Thyroid gland (tissue), 4 donors: ENCODE results near the gene EGLN2. TPM values are rescaled to one million over a fixed set of nuclear protein-coding genes. Genes with fewer than 3 reads are reported as not detected.

Source experiments
- DNase-seq, 2 donors: peaks; one replicate each; pipeline ENCODE4 v3.0.0-alpha.2; 2019
- H3K27ac ChIP-seq, 3 donors: fragments of 200-600 bp; sonication (generic); 1 replicate in 2 of 3; 2 replicates in 1 of 3; pipeline ENCODE4 v1.5.1; 2016 to 2019; ENCODE audit warnings: mild to moderate bottlenecking in 1 of 3, moderate library complexity in 1 of 3
- H3K27me3 ChIP-seq: fragments of 200-600 bp; sonication (generic); one replicate; pipeline ENCODE4 v1.5.1; 2019
- H3K36me3 ChIP-seq, 2 donors: fragments of 200-600 bp; sonication (generic); one replicate each; pipeline ENCODE4 v1.5.1; 2016 to 2019
- H3K4me1 ChIP-seq, 2 donors: fragments of 200-600 bp; sonication (generic); one replicate each; pipeline ENCODE4 v1.5.1; 2017 to 2019
- H3K4me3 ChIP-seq, 3 donors: fragments of 200-600 bp; sonication (generic); replicated peaks in 1 of 3; 1 replicate in 2 of 3; 2 replicates in 1 of 3; pipeline ENCODE4 v1.5.1; 2016; ENCODE audit warnings: mild to moderate bottlenecking in 1 of 3
- H3K9me3 ChIP-seq: fragments of 200-600 bp; sonication (generic); one replicate; pipeline ENCODE4 v1.5.1; 2017
- CTCF ChIP-seq, 6 experiments: fragments of 200-600 bp in 3 of 6; fragments of 450-650 bp in 3 of 6; sonication (generic) in 3 of 6; IDR thresholded peaks; one replicate each; pipeline ENCODE4 v1.5.1; 2016 to 2019; ENCODE audit warnings: antibody characterized with exemption in 6 of 6, mild to moderate bottlenecking in 2 of 6, inconsistent platforms in 1 of 6, moderate library complexity in 1 of 6
- POLR2A ChIP-seq, 2 donors: fragments of 450-650 bp; IDR thresholded peaks; one replicate each; pipeline ENCODE4 v1.6.1; 2017; ENCODE audit warnings: antibody characterized with exemption in 2 of 2, mild to moderate bottlenecking in 2 of 2, moderate library complexity in 1 of 2
- WGBS, 2 donors: methylation state at CpG; one replicate each; pipeline ENCODE4 v1.1.5; 2017; 5-methylcytosine and 5-hydroxymethylcytosine counted together
- intact Hi-C: fragments of 100-400 bp; cut with DNase I; formaldehyde crosslinking; loops from one replicate; pipeline ENCODE4 v1.15.1; 2023
- total RNA-seq, 4 donors: library from RNA; depleted of rRNA; stranded (reverse); fragments of >200 nt; gene quantifications; one replicate each; pipeline ENCODE4 v1.2.3, GENCODE V29; 2016

EGLN2 gene
- total RNA-seq, 4 donors from 2014 or later, result 94.2 to 120 (median 105) TPM

GRCh38 chr19:40801426-40802299, 2.7 kb downstream of the EGLN2 start:
- H3K4me1 ChIP-seq, result peaks cover 64 to 78% of the 10 kb centered on the region in 2 donors
- peak overlapping the region in 1 of 3 donors; percentile 6 for H3K4me3 ChIP-seq
- H3K9me3 ChIP-seq, result no peaks in the 10 kb centered on the region
- TF ChIP-seq CTCF (IDR thresholded peaks at IDR 0.05), result no peak
- no peak for TF ChIP-seq POLR2A (IDR thresholded peaks at IDR 0.05)
- H3K36me3 ChIP-seq, result peaks cover 8 to 11% of the 10 kb centered on the region in 2 donors
- intact Hi-C loops, result loop anchor here (5.0 kb wide), 1 partner anchor 49 kb away; the partner anchor contains the start of genes ACTMAP and SNRPA
- WGBS, 2 donors, result 26 to 34% methylated on average over 10 to 12 of the region's 13 CpGs
- peak overlapping the region; percentile 76 to 94 (median 79) for H3K27ac ChIP-seq
- DNase-seq, result peak; percentile 58 to 66
- no peaks in the 10 kb centered on the region for H3K27me3 ChIP-seq

GRCh38 chr19:40802300-40803169, 3.5 kb downstream of the EGLN2 start:
- Histone ChIP-seq H3K36me3 (peaks cover 11 to 14% of the 10 kb centered on the region in 2 donors), H3K9me3 (no peaks in the 10 kb centered on the region), H3K27me3 (no peaks in the 10 kb centered on the region), H3K4me3 (peak overlapping the region in 1 of 3 donors; percentile 6), H3K27ac (peak overlapping the region; percentile 76 to 85 (median 79)), H3K4me1 (peaks cover 64 to 84% of the 10 kb centered on the region in 2 donors)
- intact Hi-C loops, result loop anchor here (5.0 kb wide), 1 partner anchor 50 kb away; the partner anchor contains the start of genes ACTMAP and SNRPA
- TF ChIP-seq POLR2A (IDR thresholded peaks at IDR 0.05) (no peak), CTCF (IDR thresholded peaks at IDR 0.05) (no peak)
- WGBS, 2 donors, result 26 to 50% methylated on average over 9 to 10 of the region's 11 CpGs
- DNase-seq, result peak in 1 of 2 donors; percentile 42

GRCh38 chr19:40803170-40803856, 4.3 kb downstream of the EGLN2 start:
- Histone ChIP-seq H3K27me3 (no peaks in the 10 kb centered on the region), H3K36me3 (peaks cover 18 to 21% of the 10 kb centered on the region in 2 donors), H3K4me3 (no peak overlapping the region), H3K27ac (peak overlapping the region; percentile 76 to 85 (median 79)), H3K9me3 (no peaks in the 10 kb centered on the region), H3K4me1 (peaks cover 58 to 83% of the 10 kb centered on the region in 2 donors)
- intact Hi-C loops, result loop anchor here (5.0 kb wide), 1 partner anchor 51 kb away; the partner anchor contains the start of genes ACTMAP and SNRPA
- no peak for TF ChIP-seq CTCF (IDR thresholded peaks at IDR 0.05)
- no peak for TF ChIP-seq POLR2A (IDR thresholded peaks at IDR 0.05)
- 42 to 72% methylated on average over 8 to 9 of the region's 9 CpGs for WGBS, 2 donors
- DNase-seq, result no peak

GRCh38 chr19:40803857-40804782, 5.1 kb downstream of the EGLN2 start:
- H3K27ac ChIP-seq, result peak overlapping the region; percentile 37 to 85 (median 79)
- no peaks in the 10 kb centered on the region for H3K27me3 ChIP-seq
- DNase-seq, result peak; percentile 87 to 90
- peaks cover 21 to 26% of the 10 kb centered on the region in 2 donors for H3K36me3 ChIP-seq
- H3K4me3 ChIP-seq, result no peak overlapping the region
- peaks cover 58 to 86% of the 10 kb centered on the region in 2 donors for H3K4me1 ChIP-seq
- no peaks in the 10 kb centered on the region for H3K9me3 ChIP-seq
- no peak for TF ChIP-seq POLR2A (IDR thresholded peaks at IDR 0.05)
- TF ChIP-seq CTCF (IDR thresholded peaks at IDR 0.05), result no peak
- WGBS, 2 donors, result 71 to 80% methylated on average over 5 to 6 of the region's 6 CpGs
- intact Hi-C loops, result loop anchor here (5.0 kb wide), 1 partner anchor 52 kb away; the partner anchor contains the start of genes ACTMAP and SNRPA
